GM21723 (cell line): ENCODE measurements around the gene BTF3.
"Not testable (repeated sequence)": the region's sequence is repeated elsewhere in the genome, so short reads cannot be mapped to it uniquely, and the experiment has no call there.

Experiments
- ATAC-seq: cut with Tn5 transposase; IDR thresholded peaks from one replicate; pipeline ENCODE4 v1.9.1; 2021; ENCODE audit warnings: mild to moderate bottlenecking, moderate library complexity; ENCODE audit not compliant: unreplicated experiment

BTF3 gene

GRCh38 chr5:73485715-73486114 is 12.5 kb upstream of the BTF3 start:
- no peak for ATAC-seq

- no peak for ATAC-seq
Observed at GRCh38 chr5:73486119-73486899, 11.9 kb upstream of the BTF3 start.

- not testable (repeated sequence) for ATAC-seq
Observed at GRCh38 chr5:73487257-73487656, 11.0 kb upstream of the BTF3 start.

- no peak for ATAC-seq
Observed at GRCh38 chr5:73487815-73488214, 10.4 kb upstream of the BTF3 start.

- ATAC-seq: no peak
Observed at GRCh38 chr5:73488806-73489205, 9.4 kb upstream of the BTF3 start.

GRCh38 chr5:73490088-73490487 is 8.2 kb upstream of the BTF3 start:
- no peak for ATAC-seq

- ATAC-seq: no peak
Observed at GRCh38 chr5:73491155-73491554, 7.1 kb upstream of the BTF3 start.

- no peak for ATAC-seq
Observed at GRCh38 chr5:73493421-73493820, 4.8 kb upstream of the BTF3 start.

- ATAC-seq: no peak
Observed at GRCh38 chr5:73494721-73495120, 3.5 kb upstream of the BTF3 start.

- no peak for ATAC-seq
Observed at GRCh38 chr5:73495772-73496335, 2.4 kb upstream of the BTF3 start.

- ATAC-seq: no peak
Observed at GRCh38 chr5:73496984-73497457, 1.2 kb upstream of the BTF3 start.

- no peak for ATAC-seq
Observed at GRCh38 chr5:73497497-73498056, 665 bp upstream of the BTF3 start.

GRCh38 chr5:73499187-73499586 is 945 bp downstream of the BTF3 start:
- ATAC-seq: no peak

- no peak for ATAC-seq
Observed at GRCh38 chr5:73499756-73500155, 1.5 kb downstream of the BTF3 start.

- ATAC-seq: no peak
Observed at GRCh38 chr5:73501406-73501805, 3.2 kb downstream of the BTF3 start.

- ATAC-seq: no peak
Observed at GRCh38 chr5:73506459-73506955, 8.3 kb downstream of the BTF3 start.

- no peak for ATAC-seq
Observed at GRCh38 chr5:73507062-73507461, 8.8 kb downstream of the BTF3 start.

- ATAC-seq: not testable (repeated sequence)
Observed at GRCh38 chr5:73508521-73508920, 10.3 kb downstream of the BTF3 start.

- no peak for ATAC-seq
Observed at GRCh38 chr5:73513996-73514395, 15.8 kb downstream of the BTF3 start.

- no peak for ATAC-seq
Observed at GRCh38 chr5:73514418-73514817, 16.2 kb downstream of the BTF3 start.

GRCh38 chr5:73515232-73515631 is 17.0 kb downstream of the BTF3 start:
- ATAC-seq: no peak
